Breast epithelium (tissue), 4 donors: ENCODE measurements around the gene VIPR1. TPM values are rescaled to one million over a fixed set of nuclear protein-coding genes. Genes with fewer than 3 reads are reported as not detected.
"Not testable (repeated sequence)": the region's sequence is repeated elsewhere in the genome, so short reads cannot be mapped to it uniquely, and the experiment has no call there.

Source experiments
- DNase-seq, 2 donors: peaks; one replicate each; pipeline ENCODE4 v3.0.0-alpha.2; 2019; ENCODE audit warnings: low spot score in 2 of 2
- H3K27ac ChIP-seq, 2 donors: fragments of 200-600 bp; sonication (generic) in 1 of 2; one replicate each; pipeline ENCODE4 v1.5.1; 2016 to 2019; ENCODE audit warnings: mild to moderate bottlenecking in 1 of 2
- H3K27me3 ChIP-seq, 2 donors: fragments of 200-600 bp; sonication (generic) in 1 of 2; one replicate each; pipeline versions ENCODE4 v1.5.1 to v1.6.0; 2017 to 2019; ENCODE audit warnings: control low read depth in 1 of 2, mild to moderate bottlenecking in 1 of 2
- H3K36me3 ChIP-seq: fragments of 200-600 bp; one replicate; pipeline ENCODE4 v1.5.1; 2019
- H3K4me1 ChIP-seq, 2 donors: fragments of 200-600 bp; sonication (generic); one replicate each; pipeline ENCODE4 v1.5.1; 2016 to 2019; ENCODE audit warnings: control low read depth in 1 of 2
- H3K4me3 ChIP-seq, 3 donors: fragments of 200-600 bp; sonication (generic); 1 replicate in 2 of 3; 2 replicates in 1 of 3; pipeline ENCODE4 v1.5.1; 2016 to 2019; ENCODE audit warnings: mild to moderate bottlenecking in 3 of 3, moderate library complexity in 2 of 3
- H3K9me3 ChIP-seq, 2 donors: fragments of 200-600 bp; sonication (generic) in 1 of 2; one replicate each; pipeline ENCODE4 v1.5.1; 2016 to 2019; ENCODE audit warnings: control low read depth in 1 of 2
- CTCF ChIP-seq, 3 donors: fragments of 450-650 bp; IDR thresholded peaks; one replicate each; pipeline ENCODE4 v1.5.1; 2016 to 2017; ENCODE audit warnings: antibody characterized with exemption in 3 of 3, mild to moderate bottlenecking in 3 of 3, moderate library complexity in 3 of 3
- POLR2A ChIP-seq: fragments of 450-650 bp; IDR thresholded peaks from one replicate; pipeline ENCODE4 v1.6.1; 2016; ENCODE audit warnings: antibody characterized with exemption, mild to moderate bottlenecking, moderate library complexity
- POLR2AphosphoS5 ChIP-seq, 3 donors: sonication (generic); formaldehyde crosslinking; IDR thresholded peaks; one replicate each; pipeline ENCODE4 v1.6.1; 2017; ENCODE audit warnings: antibody characterized with exemption in 3 of 3
- intact Hi-C: fragments of 100-400 bp; cut with DNase I; formaldehyde crosslinking; loops from one replicate; pipeline ENCODE4 v1.15.1; 2023; ENCODE audit warnings: low total_unique reads
- total RNA-seq, 3 donors: library from RNA; depleted of rRNA; stranded (reverse); fragments of >200 nt; gene quantifications; one replicate each; pipeline ENCODE4 v1.1.0, GENCODE V29; 2016

VIPR1 gene
- total RNA-seq, 3 donors from 2014 or later, result 16.3 to 40.2 (median 25.2) TPM

- Histone ChIP-seq H3K27me3 (no peaks in the 10 kb centered on the region), H3K4me3 (no peak overlapping the region), H3K4me1 (no peaks in the 10 kb centered on the region), H3K27ac (no peak overlapping the region), H3K9me3 (no peaks in the 10 kb centered on the region), H3K36me3 (no peaks in the 10 kb centered on the region)
- DNase-seq, result no peak
- no peak for TF ChIP-seq POLR2AphosphoS5 (IDR thresholded peaks at IDR 0.05)
- no peak for TF ChIP-seq POLR2A
- no peak for TF ChIP-seq CTCF (IDR thresholded peaks at IDR 0.05)
- intact Hi-C loops, result no loop called here
Observed at GRCh38 chr3:42556089-42556632, 53.7 kb downstream of the VIPR1 start.

DNA sequence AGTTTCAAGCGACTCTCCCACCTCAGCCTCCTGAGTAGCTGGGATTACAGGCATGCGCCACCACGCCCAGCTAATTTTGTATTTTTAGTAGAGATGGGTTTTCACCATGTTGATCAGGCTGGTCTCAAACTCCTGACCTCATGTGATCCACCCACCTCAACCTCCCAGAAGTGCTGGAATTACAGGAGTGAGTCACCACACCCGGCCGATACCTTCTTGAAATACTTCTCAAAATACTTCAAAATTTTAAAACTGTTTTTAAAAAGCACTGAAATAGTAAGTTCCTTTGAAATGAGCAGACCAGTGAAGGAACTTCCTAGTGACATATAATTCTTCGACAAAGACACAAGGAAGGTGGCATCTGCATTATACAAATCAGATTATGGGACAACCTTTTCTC, 54.4 kb downstream of the VIPR1 start:
- H3K36me3 ChIP-seq, DNase-seq, H3K27me3 ChIP-seq, H3K27ac ChIP-seq, H3K4me1 ChIP-seq, intact Hi-C loops, H3K9me3 ChIP-seq, H3K4me3 ChIP-seq: not testable (repeated sequence)

DNA sequence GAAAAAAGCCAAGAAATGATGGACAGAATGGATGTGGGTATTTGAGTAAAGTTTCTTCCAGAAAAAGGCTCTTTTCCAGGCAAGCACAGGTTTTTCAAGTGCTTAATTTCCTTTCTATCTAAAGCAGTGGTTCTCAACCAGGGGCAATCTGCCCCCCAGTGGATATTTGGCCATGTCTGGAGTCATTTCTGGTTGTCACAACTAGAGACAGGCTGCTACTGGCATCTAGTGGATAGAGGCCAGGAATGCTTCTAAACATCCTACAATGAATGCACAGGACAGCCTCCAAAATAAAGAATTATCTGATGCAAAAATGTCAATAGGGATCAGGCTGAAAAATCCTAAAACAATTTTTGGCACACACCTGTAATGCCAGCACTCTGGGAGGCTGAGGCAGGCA, 55.4 kb downstream of the VIPR1 start:
- Histone ChIP-seq H3K27ac (no peak overlapping the region), H3K4me3 (no peak overlapping the region), H3K9me3 (no peaks in the 10 kb centered on the region), H3K36me3 (no peaks in the 10 kb centered on the region), H3K4me1 (no peaks in the 10 kb centered on the region), H3K27me3 (no peaks in the 10 kb centered on the region)
- intact Hi-C loops, result no loop called here
- TF ChIP-seq CTCF (IDR thresholded peaks at IDR 0.05), result no peak
- TF ChIP-seq POLR2A, result no peak
- TF ChIP-seq POLR2AphosphoS5 (IDR thresholded peaks at IDR 0.05), result no peak
- DNase-seq, result no peak

DNA sequence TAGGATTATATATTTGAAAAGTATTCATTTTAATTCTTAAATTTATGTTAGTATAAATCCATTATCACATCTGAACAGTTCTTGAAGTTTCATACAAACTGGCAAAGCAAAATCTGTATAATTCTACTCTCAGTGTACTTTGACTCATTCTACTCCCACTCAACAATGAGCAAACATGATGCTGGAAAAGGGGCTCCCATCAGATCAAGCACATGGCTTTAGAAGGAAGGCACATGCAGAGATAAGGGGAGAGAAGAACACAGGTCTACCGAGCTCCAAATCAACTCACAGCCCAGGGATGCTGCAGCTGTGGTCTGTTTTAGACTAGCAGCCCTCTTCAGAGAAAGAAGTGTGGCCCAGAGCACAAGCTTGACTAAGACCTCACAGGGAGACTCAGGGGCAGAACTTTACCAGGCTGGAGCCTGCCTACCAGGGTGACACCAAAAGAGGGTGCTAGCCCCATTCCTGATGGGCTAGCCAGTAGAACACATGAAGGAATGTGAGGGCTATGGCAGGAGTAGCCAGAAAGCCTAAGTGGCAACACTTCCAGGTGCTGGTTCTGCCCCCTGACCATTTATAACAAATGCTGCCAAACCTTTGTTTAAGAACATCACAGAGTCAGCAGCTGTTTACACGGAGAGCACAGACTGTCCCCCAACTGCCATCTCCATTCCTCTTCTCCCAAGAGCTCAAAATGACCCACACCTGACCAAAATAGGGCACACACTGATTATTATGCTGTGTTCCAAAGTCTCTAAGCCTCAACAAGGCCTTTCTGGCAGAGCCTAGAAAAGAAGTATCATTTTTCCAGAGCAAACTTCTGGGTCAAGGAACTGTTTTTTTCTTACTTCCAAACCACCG, 59.8 kb downstream of the VIPR1 start:
- no peaks in the 10 kb centered on the region for H3K9me3 ChIP-seq
- H3K4me3 ChIP-seq, result no peak overlapping the region
- H3K36me3 ChIP-seq, result no peaks in the 10 kb centered on the region
- H3K4me1 ChIP-seq, result no peaks in the 10 kb centered on the region
- intact Hi-C loops, result no loop called here
- H3K27me3 ChIP-seq, result no peaks in the 10 kb centered on the region
- peak overlapping the region in 1 of 2 donors; percentile 34 for H3K27ac ChIP-seq
- DNase-seq, result no peak
- TF ChIP-seq POLR2AphosphoS5 (IDR thresholded peaks at IDR 0.05), result no peak
- TF ChIP-seq CTCF (IDR thresholded peaks at IDR 0.05), result no peak
- TF ChIP-seq POLR2A, result no peak

- no peaks in the 10 kb centered on the region for H3K4me1 ChIP-seq
- no peaks in the 10 kb centered on the region for H3K36me3 ChIP-seq
Observed at GRCh38 chr3:42569593-42570142, 67.2 kb downstream of the VIPR1 start.

More at GRCh38 chr3:42569593-42570142, 67.2 kb downstream of the VIPR1 start:
- no peak overlapping the region for H3K4me3 ChIP-seq
- DNase-seq, result no peak
- TF ChIP-seq POLR2A, result no peak
- TF ChIP-seq CTCF (IDR thresholded peaks at IDR 0.05), result no peak
- TF ChIP-seq POLR2AphosphoS5 (IDR thresholded peaks at IDR 0.05), result no peak
- intact Hi-C loops, result no loop called here
- peaks cover 0 to 6% of the 10 kb centered on the region in 2 donors for H3K9me3 ChIP-seq
- no peak overlapping the region for H3K27ac ChIP-seq
- no peaks in the 10 kb centered on the region for H3K27me3 ChIP-seq
